Measurements from ENCODE around the gene STRIT1.

- TF ChIP-seq, protein P1, sequence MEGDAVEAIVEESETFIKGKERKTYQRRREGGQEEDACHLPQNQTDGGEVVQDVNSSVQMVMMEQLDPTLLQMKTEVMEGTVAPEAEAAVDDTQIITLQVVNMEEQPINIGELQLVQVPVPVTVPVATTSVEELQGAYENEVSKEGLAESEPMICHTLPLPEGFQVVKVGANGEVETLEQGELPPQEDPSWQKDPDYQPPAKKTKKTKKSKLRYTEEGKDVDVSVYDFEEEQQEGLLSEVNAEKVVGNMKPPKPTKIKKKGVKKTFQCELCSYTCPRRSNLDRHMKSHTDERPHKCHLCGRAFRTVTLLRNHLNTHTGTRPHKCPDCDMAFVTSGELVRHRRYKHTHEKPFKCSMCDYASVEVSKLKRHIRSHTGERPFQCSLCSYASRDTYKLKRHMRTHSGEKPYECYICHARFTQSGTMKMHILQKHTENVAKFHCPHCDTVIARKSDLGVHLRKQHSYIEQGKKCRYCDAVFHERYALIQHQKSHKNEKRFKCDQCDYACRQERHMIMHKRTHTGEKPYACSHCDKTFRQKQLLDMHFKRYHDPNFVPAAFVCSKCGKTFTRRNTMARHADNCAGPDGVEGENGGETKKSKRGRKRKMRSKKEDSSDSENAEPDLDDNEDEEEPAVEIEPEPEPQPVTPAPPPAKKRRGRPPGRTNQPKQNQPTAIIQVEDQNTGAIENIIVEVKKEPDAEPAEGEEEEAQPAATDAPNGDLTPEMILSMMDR (conservative IDR thresholded peaks at IDR 0.05; ENCODE audit: low read length): no peak
- no peak for TF ChIP-seq EZH2phosphoT487 (IDR thresholded peaks at IDR 0.05; ENCODE audit: borderline replicate concordance)
These were observed 41.5 kb downstream of the STRIT1 start for GRCh38 chr3:155252021-155252420.

Data from Loucy (cell line).